Measurements from ENCODE around the gene HHIPL2. TPM values are rescaled to one million over a fixed set of nuclear protein-coding genes. Genes with fewer than 3 reads are reported as not detected.
A peak's percentile ranks its signal among the peaks of the same experiment; 100 is the strongest.

The HHIPL2 gene
- polyA plus RNA-seq (2014; cell fraction: cytosol; rRNA removed): 0.09 and 0.30 TPM in 2 replicates
- 0.94 and 1.2 TPM in 2 replicates for polyA plus RNA-seq (2014; cell fraction: nucleus; rRNA removed)

DNA sequence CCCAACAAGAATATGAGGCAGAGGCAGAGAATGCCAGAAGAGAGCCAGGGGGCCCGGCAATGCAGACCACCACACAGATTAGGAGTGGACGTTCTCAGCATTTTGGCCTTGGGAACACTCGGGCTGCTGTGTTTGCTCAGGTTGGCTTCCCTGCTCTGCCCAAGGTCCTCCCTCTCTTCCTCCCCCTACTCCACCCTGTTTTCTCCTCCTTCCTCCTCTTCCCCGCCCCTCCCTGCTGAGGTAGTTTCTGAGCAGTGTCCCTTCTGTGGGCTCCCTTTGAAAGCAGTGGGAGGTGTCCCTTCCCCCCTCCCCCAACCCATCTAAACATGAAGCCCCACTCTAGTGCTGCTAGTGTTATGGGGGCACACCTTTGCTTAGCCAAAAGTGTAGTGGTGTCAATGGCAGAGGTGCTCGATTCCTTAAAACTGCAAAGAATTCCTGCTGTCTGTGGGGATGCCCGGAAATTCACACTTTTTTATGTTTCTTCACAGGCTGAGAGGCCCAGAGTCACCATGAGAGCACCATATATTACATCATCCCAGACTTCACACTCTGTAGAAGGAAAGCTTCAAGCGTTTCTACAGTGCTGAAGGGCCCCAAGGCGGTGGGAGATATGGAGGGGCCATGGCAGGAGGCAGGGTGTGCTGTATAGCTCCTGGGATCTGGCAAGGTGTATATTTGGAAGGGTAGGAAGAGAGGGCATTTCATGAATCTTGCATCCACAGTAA lies at the start of gene HHIPL2:
HHIPL2 (minus strand) TSS at position 161 of the 728 bp plus-strand sequence; CDS start at position 101, 60 bp downstream.
- no peak for DNase-seq (ENCODE audit: low spot score)

DNA sequence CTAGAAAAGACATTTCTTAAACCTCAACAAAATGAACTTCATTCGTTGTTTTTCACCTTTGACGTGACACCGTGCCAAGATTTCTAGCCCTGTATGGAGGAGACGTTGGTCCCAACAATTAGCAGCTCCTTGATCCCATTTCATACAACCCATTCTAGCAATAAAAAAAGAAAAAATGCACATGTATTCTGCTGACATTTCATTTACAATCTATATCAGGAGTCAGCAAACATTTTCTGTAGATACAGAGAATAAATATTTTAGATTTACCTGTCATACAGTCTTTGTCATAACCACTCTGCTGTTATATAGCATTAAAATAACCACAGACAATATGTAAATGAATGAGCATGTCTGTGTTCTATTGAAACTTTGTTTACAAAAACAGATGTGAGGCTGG lies 48.8 kb upstream of the HHIPL2 start:
- no peak for DNase-seq (ENCODE audit: low spot score)

DNA sequence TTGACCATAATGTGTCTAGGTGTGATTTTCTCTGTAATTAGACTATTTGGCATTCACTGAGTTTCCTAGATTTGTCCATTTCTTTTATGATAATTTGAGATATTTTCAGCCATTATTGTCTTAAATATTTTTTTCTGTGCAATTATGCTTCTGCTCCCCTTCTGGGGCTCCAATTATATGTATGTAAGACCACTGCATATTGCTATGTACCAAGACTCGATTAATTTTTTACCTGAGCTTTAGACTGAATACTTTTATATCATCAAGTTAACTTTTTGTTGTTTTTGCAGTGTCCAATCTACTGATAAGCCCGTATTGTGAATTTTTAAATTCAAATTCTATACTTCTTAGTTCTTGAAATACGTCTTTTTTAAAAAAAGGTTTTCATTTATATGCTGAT lies 46.9 kb upstream of the HHIPL2 start:
- DNase-seq (ENCODE audit: low spot score): no peak

DNA sequence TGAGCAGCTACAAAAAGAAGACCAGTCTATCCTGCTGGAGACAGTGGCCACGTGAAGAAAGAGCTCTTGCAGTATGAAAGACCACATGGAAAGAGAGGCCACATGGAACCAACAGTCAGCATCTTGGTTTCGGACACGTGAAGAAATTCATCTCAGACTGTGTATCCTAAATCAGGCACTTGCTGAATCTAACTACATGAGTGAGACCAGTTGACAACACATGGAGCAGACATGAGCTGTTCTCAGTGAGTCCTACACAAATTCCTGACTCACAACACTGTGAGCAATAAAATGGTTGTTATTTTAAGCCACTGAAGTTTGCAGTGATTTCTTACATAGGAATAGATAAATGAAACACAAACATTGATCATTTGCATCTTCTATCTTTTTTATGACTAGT lies 44.3 kb upstream of the HHIPL2 start:
- no peak for DNase-seq (ENCODE audit: low spot score)

DNA sequence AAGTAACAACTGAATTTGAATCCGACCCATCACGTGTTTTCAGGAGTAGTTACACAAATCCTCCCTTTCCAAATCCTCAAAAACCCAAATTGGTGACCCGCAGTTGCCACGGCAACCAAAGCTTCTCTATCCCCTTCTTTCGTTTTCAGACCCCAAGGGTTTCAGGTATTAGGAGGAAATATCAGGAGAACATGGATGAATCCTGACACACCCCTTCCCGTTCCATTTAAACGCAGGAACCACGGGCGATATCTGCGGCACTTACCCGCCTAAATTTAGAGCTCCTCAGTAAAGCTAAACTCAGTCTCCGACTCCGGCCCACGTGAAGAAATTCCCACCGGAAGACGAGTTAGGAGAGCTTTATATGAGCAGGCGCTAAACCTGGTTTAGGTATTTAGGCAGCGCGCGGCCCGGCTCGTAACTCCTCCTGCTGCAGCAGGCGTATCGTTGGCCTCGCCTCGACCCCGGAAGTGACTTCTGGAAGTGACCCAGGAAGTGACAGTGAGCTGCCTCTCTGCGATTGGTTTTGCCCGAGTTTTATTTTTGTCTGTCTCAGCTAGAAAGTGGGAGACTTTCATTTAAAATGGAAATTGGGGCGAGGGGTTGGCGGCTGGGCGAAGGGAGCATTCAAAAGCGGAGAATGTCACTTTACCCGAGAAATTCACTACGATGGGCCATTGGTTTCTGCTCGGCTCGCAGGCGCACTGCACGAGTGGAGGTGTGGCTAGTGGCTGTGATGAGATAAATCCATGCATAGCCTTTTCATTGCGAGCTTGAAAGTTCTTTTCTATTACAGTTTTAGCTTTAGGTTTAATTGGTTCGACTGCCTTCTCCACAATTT lies 41.8 kb upstream of the HHIPL2 start, which contains the start of gene TAF1A:
TAF1A (minus strand) TSS at position 472 of the 841 bp plus-strand sequence.
- peak; percentile 78 for DNase-seq (ENCODE audit: low spot score)

DNA sequence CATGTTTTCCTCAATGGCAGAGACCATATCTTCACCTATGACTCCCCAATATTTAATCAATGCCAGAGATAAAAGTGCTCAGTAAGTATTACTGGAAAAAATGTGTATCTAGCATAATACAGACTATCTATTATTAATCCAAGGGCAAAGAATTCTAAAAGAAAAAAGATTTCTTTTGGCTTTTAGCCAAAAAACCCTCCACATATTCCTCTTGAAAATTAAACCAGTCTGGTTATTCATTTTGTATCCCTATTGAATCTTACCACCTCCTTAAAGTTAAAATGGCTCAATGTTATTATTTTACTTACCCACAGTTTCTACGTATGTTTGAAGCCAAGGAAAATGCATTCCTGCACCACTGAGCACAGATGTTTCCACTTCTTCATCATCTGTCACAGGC lies 40.2 kb upstream of the HHIPL2 start:
- no peak for DNase-seq (ENCODE audit: low spot score)

DNA sequence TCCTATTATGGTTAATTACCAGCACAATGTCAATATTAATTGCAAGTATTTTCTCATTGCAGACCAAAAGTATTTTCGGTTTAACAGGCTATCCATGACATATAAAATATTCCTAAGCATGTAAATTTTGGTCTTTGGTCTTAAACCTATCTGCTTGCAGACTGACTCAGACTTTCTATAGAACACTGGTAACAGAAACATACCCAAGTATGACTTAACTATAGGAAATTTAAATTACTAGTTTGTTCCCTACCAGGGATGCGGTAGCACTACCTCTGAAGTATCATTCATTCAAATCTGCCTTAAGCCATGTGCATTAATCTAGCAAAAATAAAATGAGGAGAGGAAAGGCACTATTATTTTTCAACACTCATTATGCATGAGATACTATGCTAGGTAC lies 38.9 kb upstream of the HHIPL2 start:
- DNase-seq (ENCODE audit: low spot score): no peak

DNA sequence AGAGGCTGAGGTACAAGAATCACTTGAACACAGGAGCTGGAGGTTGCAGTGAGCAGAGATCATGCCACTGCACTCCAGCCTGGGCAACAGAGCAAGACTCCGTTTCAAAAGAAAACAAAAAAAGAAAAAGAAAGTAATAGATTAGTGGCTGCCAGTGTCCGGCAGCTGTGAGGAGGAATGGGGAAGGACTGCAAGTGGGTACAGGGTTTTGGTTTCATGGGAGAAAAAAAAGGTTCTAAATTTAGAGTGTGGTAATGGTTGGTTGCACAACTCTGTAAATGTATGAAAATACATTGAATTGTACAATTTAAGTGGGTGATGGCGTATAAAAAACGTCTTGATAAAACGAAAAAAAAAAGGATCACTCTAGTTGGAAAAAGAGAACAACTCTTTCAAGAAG lies 35.2 kb upstream of the HHIPL2 start:
- DNase-seq (ENCODE audit: low spot score): no peak

DNA sequence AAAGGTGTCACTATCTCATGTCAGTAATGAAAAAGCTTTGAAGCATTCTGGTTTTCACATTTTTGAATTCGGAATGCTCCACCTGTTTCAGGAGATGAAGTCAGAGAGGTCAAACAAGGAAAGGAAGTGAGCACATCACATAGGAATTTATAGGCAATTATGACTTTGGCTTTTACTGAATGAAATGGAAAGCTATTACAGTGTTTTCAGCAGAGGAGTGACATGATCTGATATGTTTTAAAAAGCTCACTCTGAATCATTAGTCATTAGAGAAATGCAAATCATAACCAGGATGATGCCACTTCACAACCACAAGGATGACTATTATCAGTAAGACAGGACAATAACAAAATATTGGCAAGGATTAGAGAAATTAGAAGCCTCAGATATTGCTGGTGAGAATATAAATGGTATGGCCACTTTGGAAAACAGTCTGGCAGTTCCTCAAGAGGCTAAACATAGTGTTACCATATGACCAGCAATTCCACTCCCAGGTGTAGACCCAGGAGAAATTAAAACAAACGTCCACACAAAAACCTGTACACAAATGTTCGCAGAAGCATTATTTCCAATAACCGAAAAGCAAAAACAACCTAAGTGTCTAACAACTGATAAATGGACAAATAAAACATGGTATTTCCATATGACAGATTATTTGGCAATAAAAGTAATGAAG lies 34.3 kb upstream of the HHIPL2 start:
- DNase-seq (ENCODE audit: low spot score): no peak

DNA sequence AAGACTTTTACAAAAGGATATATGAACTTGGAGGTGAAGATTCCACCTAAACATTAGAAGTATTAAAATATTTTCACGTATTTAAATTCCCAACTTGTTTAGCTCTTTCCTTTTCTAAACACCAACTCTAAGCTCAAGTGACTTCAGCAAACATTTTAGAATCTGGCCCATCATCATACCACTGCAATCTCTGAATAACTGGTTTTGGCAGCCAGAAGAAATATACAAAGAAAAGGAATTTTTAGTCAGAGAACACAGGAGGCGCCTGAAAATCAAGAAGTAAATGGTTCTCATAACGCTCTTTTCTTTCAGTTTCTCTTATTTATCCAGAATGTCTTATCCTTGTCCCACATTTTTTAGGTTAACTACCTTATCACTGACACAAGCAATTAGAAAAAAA lies 31.4 kb upstream of the HHIPL2 start:
- DNase-seq (ENCODE audit: low spot score): no peak

DNA sequence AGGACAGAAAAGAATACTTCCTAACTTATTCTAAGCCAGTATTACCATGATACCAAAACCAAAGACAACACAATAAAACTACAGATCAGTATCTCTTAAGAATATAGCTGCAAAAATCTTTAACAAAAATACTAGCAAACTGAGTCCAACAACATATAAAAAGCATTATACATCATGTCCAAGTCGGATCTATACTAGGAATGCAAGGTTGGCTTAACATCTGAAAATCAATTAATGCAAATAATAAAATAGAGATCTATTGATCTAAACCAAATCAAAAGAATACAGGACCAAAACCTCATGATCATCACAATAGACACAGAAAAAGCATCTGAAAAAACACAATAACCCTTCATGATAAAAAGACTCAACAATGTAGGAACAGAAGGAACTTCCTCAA lies 22.9 kb upstream of the HHIPL2 start:
- DNase-seq (ENCODE audit: low spot score): no peak

DNA sequence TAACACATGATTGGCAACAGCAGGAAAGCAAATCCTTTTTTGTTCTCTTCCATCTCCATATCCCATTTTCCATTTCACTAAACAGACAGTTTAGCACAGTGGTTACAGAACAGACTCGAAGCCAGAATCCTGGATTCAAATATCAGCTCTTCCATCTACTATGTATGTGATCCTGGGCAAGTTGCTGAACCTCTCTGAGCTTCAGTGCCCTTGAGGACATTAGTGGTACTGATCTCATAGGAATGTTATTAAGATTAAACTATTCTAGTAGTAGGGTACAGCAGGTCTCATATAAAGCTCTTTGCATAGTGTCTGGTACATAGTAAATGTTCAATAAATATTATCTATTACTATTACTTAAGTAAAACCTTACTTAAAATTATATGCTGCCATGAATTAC lies 13.8 kb upstream of the HHIPL2 start:
- no peak for DNase-seq (ENCODE audit: low spot score)

DNA sequence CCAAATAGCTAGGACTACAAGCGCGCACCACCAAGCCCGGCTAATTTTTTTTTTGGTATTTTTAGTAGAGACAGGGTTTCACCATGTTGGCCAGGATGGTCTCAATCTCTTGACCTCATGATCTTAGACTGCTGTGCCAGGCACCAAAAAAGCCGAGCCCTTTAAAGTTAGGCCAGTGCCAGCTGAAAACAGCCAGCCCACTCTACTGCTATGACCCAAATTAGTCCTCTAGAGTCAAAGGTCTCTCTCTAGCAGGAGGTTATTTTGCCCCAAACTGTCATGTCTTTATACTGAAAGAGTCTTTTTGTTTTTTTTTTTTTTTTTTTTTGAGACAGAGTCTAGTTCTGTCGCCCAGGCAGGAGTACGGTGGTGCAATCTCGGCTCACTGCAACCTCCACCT lies 9.7 kb upstream of the HHIPL2 start:
- no peak for DNase-seq (ENCODE audit: low spot score)

DNA sequence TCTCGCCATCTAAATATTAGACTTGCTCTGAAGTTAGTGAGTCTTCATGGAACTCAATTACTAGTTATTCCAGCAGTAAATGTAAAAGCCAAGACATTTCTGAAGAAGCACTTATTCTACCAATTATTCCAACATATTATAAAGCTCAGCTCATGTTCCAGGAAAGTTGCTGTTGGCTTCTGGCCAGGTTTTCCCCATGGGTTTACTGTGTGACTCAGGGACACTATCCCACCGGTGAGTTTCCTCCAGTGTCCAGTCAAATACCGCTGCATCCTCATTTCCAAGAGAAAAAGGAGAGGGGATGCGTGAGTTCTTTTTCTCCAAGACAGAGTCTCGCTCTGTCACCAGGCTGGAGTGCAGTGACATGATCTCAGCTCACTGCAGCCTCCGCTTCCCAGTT lies 9.2 kb upstream of the HHIPL2 start:
- no peak for DNase-seq (ENCODE audit: low spot score)

DNA sequence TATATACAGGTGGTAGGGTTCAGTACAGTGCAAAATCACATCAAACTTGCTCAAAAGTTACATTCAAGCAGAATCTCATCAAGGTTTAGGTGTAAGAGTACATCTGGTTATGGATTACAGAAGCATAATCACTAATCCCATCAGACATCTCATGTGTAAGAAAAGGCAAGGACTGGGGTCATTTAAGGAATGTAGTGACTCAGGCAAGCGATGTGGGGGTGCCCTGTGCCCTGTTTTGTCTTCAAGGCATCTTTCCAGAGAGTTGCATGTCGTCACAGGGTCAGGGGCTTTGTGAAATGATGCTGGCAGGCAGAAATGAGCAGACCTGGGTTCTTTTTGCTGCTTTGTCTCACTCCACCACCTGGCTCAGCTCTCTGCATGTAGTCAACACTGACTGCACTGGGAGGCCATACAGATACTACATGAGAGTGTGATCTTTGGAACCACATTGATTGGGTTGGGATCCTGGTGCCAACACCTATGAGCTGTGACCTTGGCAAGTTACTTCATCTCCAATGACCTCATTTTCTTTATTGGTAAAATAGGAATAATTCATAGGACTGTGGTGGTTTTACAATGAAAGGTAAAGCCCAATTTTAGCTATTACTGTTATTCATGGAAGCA lies 8.2 kb upstream of the HHIPL2 start:
- DNase-seq (ENCODE audit: low spot score): no peak

DNA sequence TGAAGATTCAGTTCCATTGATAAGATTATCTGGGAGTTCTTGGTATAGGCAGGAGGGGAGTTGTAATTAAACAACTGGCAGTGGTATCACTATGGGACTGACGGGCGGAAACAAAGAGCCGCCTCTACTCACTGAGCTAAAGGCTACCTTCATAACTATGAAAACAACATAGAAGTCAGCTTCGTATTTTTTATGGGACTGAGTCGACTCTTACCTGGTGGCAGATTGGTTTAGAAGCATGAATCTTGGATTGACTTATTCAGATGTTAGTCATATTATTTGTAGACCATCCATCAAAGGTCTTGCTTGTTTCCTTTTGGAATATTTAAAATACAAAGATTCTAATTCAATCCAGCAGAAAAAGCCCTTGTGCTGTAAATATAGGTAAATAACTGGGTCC lies 6.3 kb upstream of the HHIPL2 start:
- DNase-seq (ENCODE audit: low spot score): no peak

DNA sequence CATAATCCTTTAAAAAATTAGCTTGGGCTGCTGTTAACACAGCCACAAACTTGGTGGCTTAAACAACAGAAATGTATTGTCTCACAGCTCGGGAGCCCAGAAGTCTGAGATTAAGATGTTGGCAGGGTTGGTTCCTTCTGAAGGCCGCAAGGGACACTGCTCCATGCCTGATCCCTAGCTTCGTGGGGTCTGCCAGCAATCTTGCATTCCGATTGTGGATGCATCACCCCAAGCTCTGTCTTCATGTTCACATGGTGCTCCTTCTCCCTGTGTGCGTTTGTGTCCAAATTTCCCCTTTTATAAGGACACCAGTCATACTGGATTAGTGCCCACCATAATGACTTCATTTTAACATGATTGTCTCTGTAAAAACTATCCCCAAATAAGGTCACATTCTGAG lies 5.0 kb upstream of the HHIPL2 start:
- no peak for DNase-seq (ENCODE audit: low spot score)

DNA sequence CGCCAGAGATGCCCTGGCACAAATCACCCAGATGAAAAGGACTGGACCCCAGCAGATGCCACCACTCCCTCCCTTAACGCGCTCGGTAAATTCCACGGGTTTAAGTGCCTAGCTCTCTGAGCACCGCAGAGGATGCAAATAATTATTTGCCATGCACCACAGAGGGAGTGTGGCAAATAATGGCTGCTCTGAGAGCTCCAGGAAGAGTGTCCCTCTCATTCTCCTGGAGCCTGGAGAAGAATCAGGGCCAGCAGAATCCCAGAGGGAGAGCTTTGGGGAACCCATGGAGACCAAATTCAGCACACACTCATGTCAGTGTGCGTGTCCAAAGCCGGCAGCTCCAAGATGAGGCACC lies 667 bp downstream of the HHIPL2 start:
- DNase-seq (ENCODE audit: low spot score): no peak

DNA sequence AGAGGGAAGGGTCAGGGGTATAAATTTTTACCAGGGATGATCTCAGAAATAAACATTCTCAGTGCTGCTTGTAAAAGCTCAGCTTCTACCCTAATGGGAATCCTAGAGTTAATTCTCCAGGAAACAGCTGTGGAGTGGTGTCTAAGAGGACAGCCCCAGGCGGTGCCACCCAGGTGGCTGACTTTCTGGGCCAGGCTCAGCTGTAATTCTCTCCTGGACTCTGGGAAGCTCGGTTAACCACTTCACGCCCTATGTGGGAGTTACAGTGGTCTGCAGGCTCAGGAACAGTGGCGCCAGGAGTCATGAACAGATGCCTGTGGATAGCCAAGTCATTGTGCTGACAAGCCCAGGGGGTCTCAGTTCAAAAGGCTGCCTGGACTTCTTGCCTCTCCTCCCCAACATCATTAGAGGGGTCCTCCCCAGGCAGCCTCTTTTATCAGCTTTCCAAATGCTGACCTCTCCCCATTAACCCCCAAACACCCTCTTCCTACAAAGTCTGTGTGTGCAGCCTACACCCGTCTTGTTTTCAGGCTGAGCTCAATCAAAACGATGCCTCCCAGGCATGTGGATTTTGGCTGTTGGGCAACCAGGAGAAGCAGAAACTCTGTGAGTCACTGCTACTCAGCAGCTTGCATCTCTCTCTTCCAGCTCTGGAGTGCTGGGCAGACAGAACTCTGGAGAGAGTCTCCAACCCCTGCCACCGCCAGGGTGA lies 1.2 kb downstream of the HHIPL2 start:
- no peak for DNase-seq (ENCODE audit: low spot score)

DNA sequence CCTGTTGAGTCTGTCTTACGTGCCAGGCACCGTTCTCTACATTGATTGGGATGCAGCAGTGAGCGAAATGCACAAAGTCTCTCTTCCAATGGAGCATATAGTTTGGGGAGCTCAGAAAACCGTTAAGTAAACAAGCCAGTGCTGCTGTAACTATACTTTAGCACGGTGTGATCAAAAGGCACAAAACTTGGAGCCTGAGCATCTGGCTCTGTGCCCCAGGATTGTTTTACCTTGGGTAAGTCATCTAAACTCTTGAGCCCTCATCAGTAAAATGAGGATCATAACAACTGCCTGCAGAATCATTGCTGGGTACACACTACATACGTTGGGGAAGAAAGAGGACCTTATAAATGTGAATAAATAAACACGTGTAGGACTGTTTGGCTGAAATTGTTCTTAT lies 1.8 kb downstream of the HHIPL2 start:
- no peak for DNase-seq (ENCODE audit: low spot score)

DNA sequence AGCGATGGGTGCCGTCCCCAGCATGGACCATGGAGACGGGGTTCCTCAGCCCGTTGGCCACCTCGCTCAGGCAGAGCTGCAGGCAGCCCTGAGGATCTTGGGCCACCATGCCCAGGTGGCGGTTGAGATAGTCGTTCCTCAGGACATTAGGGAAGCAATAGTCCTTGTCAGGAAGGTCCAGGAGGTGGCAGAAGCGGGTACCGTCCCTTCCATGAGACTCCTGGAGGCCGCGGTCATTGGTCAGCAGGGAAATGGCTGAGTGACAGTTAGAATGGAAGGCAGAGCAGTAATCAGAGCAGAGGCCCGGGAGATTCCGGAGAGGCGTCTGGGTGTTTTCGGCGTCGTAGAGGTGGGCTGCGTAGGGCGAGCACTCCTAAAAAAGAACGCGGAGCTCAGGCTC lies 4.1 kb downstream of the HHIPL2 start:
- no peak for DNase-seq (ENCODE audit: low spot score)

All from SK-N-DZ (cell line).